Measurements from ENCODE around the gene EFCAB6.

The EFCAB6 gene

DNA sequence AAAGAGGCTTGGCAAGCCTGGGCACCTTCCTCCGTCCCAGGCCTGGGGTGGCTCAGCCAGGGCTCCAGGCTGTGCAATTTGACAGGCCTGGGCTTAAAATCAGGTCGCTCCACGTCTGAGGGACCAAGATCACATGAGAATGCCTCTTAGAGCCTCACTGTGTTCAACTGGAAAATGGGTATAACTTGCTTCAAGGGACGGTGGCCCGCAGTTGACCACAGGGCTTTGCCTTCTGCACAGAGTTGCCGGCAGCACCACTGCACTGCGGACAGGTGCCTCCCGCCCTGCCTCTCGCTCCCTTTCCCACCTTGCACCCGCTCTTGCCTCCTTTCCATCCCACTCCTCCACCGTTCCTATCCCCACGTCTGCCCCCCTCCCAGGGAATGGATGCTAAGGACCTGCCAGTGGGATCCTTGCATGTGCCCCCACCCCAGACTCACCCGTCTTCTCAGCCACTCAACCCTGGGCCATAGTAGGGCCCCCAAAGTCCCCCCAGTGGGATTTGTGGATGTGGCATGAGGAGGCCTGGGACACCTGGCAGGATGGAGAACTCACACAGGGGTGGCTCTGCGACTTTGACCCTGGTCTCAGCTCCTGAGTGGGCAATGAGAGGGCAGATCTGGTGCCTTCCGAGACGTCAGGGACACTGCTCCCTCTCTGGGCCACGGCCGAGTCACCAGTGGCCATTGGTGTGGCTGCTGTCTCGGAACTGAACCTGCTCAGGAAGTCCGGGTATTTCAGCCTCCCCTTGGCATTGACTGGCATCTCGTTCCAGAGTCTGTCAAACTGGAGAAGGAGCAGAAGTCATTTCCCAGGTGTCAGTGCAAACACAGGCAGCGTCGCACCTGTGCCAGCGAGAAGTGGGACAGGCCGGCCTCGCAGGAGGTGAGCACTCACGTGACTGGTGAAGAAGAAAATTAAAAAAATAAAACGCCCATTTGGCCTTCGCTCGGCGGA lies 272.3 kb downstream of the EFCAB6 start:
- DNase-seq = no peak

DNA sequence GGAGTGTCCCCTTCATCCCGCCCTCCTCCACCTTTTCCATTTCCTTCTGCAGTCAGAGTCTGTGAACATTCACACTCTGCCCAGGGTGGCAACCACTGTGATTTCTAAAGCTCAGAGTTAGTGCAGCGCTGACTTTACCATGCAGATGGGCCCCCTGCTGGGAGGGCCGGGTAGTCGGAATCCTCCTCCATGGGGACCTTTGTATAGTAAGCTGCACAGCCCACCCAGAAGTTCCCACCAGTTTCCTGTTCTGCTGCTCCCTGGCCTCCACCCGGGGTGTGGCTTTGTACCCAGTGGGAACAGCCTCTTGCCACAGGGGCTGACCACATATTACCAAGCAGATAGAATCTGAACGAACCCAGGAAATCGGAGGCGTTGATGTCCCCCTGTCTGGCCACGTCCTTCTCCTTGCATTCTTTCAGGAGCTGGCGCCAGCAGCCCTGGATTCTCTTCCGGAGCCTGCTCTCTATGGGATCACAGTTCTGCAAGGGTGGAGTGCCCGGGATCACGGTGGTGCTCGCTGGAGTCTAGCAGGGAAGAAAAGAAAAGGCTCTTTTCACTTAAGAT lies 275.0 kb downstream of the EFCAB6 start:
- no peak for DNase-seq

DNA sequence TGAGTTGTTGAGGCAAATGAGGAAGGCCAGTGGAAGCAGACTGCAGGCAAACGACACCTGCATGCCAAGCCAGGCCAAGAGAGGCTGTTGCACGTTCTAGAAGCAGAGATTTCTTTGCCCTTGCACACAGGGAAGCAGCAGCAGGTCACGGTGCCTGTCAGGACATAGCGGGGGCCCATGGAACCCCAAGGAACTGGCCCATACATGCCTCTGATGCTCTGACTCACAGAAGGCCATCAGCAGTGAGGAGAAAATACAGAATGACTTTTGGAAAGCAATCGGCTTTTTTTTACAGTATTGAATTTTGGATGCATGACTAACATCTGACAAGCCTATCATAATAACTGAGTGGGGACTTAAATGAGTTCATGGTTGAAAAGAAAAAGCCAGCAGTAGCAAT lies 276.4 kb downstream of the EFCAB6 start:
- no peak for DNase-seq

DNA sequence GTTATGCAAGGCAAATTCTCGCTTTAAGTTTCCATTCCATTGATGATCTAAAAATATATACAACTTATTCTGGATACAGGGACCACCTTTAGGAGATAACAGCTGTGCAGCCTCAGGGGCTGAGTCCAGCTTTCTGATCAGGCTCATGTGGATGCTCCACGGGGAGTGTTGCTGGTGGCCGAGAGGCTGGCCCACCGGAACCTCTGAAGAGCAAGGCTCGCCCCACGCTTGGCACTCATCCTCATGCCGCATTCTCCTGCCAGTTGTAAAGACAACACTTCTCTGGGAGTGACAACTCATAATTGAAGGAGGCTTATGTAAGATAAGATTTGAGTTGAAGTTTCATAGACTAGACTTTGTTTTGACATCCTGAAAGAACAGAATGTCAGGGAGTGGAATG lies 276.8 kb downstream of the EFCAB6 start:
- no peak for DNase-seq

DNA sequence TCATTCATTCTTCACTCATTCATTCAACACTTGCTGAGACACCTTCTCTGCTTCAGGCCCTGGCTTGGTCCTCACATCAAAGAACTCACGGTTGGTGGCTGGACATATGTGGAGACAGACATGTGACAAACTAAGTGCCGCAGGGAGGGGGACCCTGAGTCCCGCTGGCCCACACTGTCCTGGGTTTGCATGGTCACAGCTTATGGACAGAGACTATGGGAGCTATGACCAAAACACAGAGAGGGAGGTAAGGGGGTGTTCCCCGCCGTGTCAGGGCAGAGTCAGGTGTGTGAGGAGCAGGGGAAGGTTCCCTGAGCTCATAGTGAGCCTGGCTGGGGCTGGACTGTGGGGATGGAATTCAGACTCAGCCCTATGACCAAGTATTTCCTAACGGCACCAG lies 277.2 kb downstream of the EFCAB6 start:
- no peak for DNase-seq

DNA sequence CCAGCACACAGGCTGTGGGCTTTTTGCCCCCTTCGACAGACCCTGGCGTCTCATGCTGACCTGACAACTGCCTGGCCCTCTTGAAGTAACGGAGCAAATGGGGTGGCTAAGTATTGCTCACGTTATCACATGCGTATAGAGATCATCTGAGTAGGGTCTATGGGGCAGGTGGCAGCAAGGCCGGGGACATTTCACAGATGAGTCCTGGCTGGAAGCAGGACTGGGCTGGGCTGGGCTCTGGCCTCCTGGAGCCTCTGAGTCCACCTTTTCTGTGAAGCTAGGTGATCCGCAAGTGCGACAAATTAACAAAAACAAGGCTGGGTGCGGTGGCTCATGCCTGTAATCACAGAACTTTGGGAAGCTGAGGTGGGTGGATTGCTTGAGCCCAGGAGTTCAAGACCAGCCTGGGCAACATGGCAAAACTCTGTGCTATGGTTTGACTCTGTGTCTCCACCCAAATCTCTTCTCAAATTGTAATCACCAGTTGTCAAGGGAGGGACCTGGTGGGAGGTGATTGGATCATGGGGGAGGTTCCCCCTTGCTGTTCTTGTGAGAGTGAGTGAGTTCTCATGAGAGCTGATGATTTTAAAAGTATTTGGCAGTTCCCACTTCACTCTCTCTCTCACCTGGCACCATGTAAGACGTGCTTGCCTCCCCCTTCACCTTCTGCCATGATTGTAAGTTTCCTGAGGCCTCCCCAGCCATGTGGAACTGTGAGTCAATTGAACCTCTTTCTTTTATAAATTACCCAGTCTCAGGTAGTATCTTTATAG lies 278.3 kb downstream of the EFCAB6 start:
- no peak for DNase-seq

DNA sequence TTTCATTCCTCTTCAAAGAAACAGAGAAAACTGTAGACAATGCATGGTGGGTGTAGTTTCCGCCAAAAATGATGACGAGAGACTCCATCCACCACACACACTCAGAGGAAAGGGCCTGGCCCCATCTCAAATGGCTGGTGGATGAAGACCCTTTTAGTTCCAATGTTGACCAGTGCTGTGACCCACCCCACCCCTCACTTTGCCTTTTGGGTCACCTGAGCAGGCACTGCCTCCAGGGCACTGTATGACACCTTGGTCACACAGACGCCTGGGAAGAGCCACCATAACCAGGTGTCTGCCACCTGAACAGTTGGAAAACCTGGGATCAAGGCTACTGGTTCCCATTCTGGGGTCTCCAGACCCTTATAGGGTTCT lies 279.0 kb downstream of the EFCAB6 start:
- no peak for DNase-seq

DNA sequence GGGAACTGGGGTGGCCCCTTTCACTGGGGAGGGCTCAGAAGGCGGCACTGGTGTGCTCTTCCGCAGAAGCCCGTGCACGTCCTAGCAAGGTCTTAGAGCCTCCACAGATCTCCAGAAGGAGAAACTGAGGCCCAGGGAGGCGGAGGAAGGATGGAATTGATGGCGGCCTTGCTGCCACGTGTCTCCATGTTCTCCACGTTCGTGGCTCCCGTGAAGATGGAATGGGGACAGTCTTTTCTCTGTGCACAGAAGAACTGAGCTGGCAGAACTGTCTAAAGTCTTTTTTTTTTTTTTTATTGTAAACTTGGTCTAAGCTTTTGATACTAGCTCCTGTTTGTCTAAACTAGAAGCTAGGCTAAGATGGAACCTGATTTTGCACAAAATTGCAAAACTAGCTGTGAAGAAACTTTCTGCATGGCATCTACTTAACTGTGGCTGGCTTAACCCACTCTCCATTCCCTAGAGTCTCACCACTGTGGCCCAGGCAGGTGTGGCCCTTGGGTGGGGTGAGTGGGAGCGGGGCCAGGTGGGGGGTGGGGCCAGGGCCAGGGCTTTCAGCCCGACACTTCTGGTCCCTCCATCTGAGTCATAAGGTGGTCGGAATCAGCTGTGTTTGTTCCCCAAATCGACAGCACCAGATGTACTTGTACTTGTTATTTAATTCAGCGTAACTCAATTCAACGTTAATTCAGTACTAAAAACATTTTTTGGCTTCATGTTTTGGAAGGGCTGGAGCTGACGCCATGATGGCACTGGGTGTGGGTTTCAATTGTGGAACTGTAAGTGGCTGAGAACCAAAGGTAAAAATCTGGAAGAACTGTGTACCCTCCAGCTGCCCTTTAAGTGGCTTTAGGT lies 279.6 kb downstream of the EFCAB6 start:
- DNase-seq = no peak

DNA sequence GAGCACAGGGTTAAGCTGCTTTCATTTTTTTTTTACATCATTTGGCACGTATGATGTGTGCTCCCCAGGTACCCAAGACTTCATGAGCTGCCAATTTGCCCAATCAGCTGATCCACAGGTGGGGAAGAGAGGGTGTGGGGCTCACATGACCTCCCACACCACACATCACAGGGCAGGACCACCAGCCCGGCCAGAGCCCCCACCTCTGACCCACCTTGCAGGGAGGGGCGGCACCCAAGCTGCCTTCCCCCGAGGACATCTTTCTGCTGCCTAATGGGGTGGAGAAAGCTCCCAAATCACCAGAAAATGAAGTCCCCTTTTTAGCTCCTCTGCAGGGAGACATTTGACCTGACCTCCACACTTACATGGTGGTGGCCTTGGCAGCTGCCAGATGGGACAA lies 280.5 kb downstream of the EFCAB6 start:
- no peak for DNase-seq

DNA sequence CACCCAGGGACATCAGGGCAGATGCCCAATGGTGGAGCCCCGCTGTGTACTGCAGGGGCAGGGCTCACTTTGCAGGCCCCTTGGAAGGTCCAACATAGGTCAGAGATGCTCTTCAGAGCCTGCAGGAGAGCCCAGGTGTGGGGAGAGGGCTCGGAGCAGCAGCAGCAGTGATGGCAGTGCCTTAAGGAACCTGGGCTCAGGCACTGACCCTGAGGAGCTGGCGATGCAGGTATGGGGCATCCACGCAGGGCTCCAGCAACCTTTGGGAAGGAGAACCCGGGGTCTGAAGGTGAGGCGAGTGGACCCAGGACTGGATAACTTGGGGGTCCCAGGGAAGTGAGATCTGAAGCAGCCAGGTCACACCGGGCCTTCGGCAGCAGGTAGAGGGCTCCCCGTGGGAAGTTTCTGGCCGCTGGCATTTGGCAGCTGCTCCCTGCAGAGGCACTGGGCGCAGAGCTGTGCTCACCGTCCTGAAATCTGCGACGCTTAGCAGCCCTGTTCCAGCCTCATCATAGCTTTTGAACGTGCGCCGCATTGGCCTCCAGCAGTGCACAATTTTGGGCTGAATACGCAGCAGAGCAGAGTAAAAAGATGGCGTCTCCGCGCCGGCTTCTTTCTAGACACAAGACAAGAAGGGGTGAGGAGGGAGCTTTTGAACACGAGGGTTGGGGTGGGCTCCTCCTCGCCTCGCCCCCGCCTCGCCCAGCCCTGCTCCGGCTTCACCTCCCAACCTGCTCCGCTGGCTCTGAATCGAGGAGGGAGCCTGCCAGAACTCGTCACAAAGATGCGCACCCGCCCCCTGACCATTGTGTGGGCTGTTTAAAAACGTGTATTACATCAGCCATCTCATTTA lies 281.5 kb downstream of the EFCAB6 start:
- DNase-seq = no peak

DNA sequence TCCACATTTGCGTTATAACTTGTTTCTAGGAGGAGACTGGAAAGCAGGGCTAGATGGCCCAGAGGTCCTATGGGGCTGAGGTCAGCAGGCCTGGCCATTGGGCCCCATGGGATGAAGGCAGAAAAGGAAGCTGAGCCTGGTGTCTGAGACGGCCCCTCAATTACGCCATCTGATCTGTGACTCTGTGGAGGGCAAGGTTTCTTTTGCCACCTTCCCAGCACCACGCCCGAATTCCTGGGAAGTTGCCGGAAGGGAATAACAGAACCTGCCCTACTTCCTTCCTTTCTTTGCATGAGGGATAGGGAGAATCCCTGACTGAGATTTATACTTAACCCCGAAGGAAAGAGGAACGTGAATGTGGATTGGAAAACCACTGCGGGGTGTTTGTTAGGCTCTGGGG lies 282.2 kb downstream of the EFCAB6 start:
- DNase-seq = no peak

DNA sequence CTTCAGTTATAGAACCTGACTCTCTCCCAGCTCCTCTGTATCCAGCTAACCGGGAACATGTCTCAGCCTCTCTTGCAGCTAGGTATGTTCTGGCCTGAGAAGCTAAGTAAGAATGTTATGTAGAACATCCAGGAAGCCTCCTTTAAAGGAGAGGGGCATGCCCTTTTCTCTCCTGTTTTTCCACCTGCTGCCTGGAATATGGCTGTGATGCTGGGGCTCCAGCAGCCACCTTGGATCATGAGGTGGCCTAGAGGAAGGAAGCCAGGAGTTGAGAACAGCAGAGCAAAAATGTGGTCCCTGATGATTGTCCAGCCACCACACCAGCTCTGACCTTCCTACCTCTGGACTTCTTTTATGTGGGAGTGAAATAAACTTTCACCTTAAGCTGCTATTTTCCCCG lies 282.6 kb downstream of the EFCAB6 start:
- no peak for DNase-seq

DNA sequence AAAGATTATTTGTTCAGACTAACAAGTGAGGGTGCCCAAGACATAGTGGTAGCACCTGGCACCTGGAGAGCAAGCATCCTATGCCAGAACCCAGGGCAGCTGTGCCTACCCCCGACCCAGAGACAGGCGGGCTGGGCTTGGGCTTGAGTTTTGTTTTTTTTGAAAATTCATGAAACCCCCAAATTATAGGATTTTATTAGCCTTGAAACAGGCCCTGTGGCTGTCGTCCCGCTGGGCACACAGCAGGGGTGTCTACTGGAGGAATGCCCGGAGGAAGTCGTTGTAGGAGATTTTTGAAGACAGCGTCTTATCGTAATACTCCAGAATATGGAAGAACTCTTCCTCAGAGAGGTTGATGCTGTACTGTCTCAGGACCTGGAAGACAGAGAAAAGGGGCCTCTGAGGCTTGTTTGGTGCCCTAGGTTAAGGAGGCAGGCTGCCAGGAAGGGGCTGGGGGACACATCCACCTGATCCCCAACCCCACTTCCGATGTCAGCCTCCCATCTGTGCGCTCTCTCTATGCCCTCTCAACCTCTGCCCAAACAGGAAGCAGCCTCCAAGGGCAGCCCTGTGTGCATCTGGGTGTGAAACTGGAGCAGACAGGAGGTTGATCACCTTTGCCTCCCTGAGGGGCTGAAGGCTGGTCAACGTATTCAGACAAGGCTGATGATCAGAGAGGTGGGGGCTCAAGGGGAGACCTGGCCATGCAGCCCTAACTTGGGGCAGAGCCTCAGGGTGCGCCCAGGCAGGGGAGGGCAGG lies 283.3 kb downstream of the EFCAB6 start:
- no peak for DNase-seq

DNA sequence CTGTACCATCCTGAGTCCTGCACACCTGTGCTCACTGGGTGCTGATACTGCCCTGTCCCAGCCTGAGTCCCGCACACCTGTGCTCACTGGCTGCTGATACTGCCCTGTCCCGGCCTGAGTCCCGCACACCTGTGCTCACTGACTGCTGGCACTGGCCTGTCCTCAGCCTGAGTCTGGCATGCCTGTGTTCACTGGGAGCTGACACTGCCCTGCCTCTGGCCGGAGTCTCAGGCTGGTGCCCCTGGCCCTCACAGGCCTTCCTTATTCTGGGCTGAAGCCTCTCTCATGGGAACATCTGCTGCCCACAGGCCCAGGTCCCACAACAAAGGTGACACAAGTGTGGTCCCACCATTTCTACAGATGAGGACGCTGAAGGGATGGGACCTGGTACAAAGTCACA lies 285.2 kb downstream of the EFCAB6 start:
- DNase-seq = no peak

DNA sequence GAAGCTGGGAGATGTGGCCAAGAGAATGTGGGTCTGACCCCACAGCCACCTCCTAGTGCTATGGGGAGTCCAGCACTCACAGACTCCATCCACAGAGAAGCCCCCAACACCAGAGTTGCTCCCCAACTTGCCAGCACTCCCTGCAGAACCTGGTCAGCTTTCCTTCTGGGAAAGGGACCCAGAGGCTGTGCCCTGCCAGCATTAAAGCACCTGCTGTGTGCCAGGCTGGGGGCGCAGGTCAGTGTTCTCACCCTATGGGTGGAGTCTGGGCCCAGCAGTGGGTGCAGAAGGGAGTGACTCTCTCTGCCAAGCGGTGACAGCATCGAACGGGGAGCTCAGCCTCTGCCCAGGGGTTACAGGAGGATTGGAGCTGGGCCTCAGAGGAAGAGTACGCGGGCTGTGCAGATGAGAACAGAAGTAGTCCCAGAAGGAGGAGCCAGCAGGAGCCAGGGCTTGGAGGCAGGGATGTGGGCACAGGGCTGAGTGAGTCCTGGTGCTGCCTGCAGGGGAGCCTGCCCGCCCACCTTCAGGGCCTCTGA lies 285.9 kb downstream of the EFCAB6 start:
- DNase-seq = no peak

DNA sequence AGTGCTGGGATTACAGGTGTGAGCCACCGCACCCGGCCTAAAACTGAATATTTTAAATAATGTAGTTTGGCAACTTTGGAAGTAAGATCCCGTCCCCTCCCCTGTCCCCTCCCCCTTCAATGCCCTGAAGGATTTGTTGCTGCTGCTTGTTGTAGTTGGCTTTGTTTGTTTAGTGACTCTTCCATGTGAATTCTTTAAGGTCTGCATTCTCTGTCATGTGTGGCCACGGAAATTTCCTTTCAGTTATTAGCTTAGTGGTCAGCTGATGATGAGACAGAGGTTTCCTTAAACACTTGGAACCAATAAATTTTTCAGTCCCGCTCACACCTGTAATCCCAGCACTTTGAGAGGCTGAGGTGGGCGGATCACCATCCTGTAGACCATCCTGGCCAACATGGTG lies 290.4 kb downstream of the EFCAB6 start:
- DNase-seq = no peak

DNA sequence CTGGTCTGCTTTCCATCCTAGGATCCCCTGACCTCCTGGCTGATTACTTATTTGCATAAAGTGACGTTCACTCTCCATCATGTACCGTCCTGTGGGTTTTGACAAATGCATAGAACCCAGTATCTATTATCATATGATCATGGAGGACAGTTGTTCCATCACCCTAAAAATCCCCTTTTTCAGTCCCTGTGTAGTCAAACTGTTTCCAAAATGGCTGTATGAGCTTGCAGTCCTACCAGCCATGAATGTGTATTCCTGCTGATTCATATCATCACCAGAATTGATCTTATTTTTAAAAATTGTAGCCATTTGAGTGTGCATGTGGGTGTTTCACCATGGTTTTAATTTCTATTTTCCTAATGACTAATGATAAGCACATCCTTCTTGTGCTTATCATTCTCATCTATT lies 291.5 kb downstream of the EFCAB6 start:
- DNase-seq = no peak

DNA sequence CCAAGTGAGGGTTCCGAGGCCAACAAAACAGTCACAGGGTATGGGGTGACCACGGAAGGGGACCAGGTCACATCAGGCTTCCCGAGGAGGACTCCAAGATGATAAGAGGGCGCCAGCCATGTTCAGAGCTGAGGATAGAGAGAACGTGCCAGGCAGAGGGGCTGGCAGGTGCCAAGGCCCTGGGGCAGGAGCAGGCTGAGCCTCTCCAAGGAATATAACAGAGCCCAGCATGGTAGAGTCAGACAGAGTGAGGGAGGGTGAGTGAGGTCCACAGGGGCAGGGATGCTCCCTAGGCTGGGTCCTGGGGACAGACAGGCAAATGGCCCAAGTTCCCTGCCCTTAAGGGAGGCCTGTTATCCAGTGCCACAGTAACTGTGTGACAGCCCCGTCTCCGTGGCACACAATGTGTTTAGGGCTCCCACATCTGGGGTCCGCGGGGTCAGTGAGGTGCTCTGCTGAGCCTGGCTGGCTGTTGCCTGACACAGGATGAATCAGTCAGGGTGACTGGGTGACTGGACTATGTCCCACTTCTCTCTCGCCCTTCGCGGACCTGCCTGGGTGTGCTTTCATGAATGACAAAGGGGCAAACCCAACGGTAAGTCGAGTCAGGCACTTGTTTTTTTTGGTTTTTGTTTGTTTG lies 295.0 kb downstream of the EFCAB6 start:
- DNase-seq = no peak

DNA sequence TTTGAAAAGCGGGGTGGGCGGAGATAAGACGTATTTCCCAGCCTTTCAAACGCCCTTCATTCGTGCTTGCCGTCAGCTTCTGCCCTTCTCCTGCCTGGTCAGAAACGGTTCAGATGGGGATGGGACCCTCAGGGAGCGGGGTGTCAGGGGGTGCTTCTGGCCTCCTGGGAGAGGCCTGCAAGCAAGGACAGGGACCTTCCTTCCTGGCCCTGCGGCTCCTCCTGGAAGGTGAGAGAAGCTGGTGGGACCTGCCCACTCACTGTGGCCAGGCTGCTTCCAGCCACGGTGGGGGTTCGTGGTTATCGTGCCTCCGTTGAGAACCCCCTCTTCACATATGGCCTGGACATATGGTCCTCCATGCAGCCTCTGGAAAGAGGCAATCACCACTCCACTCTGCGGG lies 295.7 kb downstream of the EFCAB6 start:
- no peak for DNase-seq

DNA sequence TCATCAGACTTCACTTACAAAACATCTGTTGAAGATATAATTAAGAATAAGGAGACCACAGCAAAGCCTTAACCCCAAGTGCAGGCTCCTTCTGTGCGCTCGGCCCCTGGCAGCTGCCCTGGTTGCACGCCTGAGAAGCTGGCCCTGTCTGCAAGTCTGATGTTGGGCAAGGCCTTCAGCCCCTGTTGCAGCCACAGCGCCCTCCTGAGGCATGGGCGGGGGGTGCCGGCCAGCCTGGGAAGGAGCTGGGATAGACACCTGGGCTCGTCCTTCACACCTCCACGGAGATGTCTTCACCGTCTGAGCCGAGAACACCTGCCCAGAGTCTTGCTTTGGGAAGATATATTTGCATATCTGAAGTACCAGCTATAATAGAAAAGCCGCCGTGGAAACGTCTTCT lies 296.2 kb downstream of the EFCAB6 start:
- no peak for DNase-seq

Measured in fibroblast of skin of right biceps (primary cell).